ENCODE measurements around the gene USH2A.
"Not testable (repeated sequence)": the region's sequence is repeated elsewhere in the genome, so short reads cannot be mapped to it uniquely, and the experiment has no call there.

The USH2A gene

GRCh38 chr1:216390956-216391355 lies 32.3 kb downstream of the USH2A start:
- DNase-seq = no peak

GRCh38 chr1:216389774-216390173 lies 33.5 kb downstream of the USH2A start:
- DNase-seq = no peak

- DNase-seq = no peak
Observed at GRCh38 chr1:216388558-216388957, 34.7 kb downstream of the USH2A start.

GRCh38 chr1:216387782-216388181 lies 35.5 kb downstream of the USH2A start:
- no peak for DNase-seq

GRCh38 chr1:216379441-216379840 lies 43.8 kb downstream of the USH2A start:
- DNase-seq = no peak

- DNase-seq = no peak
Observed at GRCh38 chr1:216368249-216368648, 55.0 kb downstream of the USH2A start.

GRCh38 chr1:216366979-216367378 lies 56.3 kb downstream of the USH2A start:
- no peak for DNase-seq

- DNase-seq = no peak
Observed at GRCh38 chr1:216356945-216357344, 66.3 kb downstream of the USH2A start.

- DNase-seq = no peak
Observed at GRCh38 chr1:216350186-216350585, 73.1 kb downstream of the USH2A start.

- no peak for DNase-seq
Observed at GRCh38 chr1:216346526-216346925, 76.7 kb downstream of the USH2A start.

GRCh38 chr1:216340542-216340941 lies 82.7 kb downstream of the USH2A start:
- not testable (repeated sequence) for DNase-seq

- DNase-seq = no peak
Observed at GRCh38 chr1:216332462-216332861, 90.8 kb downstream of the USH2A start.

GRCh38 chr1:216332003-216332402 lies 91.2 kb downstream of the USH2A start:
- no peak for DNase-seq

GRCh38 chr1:216331211-216331610 lies 92.0 kb downstream of the USH2A start:
- no peak for DNase-seq

- DNase-seq = no peak
Observed at GRCh38 chr1:216330262-216330661, 93.0 kb downstream of the USH2A start.

- no peak for DNase-seq
Observed at GRCh38 chr1:216325946-216326345, 97.3 kb downstream of the USH2A start.

- no peak for DNase-seq
Observed at GRCh38 chr1:216325336-216325735, 97.9 kb downstream of the USH2A start.

- DNase-seq = no peak
Observed at GRCh38 chr1:216323344-216323743, 99.9 kb downstream of the USH2A start.

GRCh38 chr1:216314379-216315095 lies 108.7 kb downstream of the USH2A start:
- DNase-seq = no peak

- no peak for DNase-seq
Observed at GRCh38 chr1:216310776-216311175, 112.5 kb downstream of the USH2A start.

GRCh38 chr1:216306830-216307229 lies 116.4 kb downstream of the USH2A start:
- no peak for DNase-seq

- no peak for DNase-seq
Observed at GRCh38 chr1:216303690-216304089, 119.6 kb downstream of the USH2A start.

GRCh38 chr1:216293683-216294082 lies 129.6 kb downstream of the USH2A start:
- no peak for DNase-seq

GRCh38 chr1:216290074-216290473 lies 133.2 kb downstream of the USH2A start:
- no peak for DNase-seq

- no peak for DNase-seq
Observed at GRCh38 chr1:216285052-216285451, 138.2 kb downstream of the USH2A start.

All from CD4-positive, alpha-beta T cell treated with Interleukin-17A for 1 hour (primary cell).